CD4-positive, alpha-beta T cell treated with Interleukin-17A for 4 hours (primary cell): Measurements from ENCODE around the gene GALNT13.

Experiments used
- DNase-seq: peaks from one replicate; pipeline ENCODE4 v3.0.0-alpha.2; 2020; ENCODE audit warnings: mixed read lengths

GALNT13 gene

DNA sequence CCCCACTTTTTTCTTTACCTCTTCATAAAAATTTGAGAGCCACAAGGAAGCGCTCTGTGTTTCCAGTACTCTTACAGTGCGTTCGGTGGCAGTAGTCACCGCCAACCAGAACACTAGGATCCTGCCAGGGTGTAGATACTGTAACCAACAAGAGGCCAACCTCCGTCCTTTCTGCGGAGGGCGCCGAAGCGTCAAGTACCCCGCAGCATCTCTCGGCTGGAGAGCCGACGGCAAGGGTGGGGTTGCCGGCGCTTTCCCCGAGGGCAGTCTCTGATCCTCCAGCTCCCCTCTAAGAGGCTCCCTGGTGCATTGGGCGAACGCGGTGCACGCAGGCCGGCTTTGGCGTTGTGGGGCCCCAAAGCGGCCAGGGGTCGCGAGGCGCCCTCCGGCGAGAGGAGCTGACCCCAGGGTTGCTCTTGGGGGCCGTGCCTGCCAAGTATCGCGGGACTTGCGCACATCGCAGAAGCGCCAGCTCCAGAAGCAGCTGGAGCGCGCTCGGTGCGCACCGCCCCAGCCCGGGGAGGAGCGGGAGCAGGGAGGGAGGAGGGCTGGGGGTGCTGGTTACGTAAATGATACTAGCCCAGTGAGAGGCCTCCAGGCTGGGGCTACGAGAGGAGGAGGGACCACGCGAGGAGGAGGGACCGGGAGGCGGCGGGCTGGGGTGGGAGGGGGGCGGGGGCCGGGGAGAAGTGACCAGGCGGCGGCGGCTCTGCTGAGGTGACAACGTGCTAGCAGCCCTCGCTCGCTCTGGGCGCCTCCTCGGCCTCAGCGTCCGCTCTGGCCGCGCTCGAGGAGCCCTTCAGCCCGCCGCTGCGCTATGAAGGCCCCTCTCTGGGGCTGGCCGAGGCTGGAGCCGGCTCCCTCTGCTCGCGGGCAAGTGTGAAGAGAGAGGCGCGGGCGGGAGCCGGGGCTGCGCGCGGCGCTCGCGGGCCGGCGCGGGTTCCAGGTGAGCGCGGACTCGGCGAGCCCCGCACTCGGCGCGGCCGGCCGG is at the start of gene GALNT13:
Gene GALNT13 (plus strand): TSS at position 692 of the 991 bp plus-strand sequence.
- no peak for DNase-seq

DNA sequence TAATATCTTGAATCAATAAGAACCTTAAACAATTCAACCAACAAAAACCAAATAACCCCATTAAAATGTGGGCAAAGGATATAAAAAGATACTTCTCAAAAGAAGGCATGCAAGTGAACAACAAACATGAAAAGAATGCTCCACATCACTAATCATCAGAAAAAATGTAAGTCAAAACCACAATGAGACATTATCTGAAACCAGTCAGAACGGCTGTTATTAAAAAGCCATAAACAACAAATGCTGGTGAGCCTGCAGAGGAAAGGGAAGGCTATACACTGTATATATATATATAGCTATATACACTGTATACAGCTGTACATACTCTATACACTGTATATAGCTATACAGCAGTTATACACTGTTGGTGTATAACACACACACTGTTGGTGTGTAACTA is 47.8 kb upstream of the GALNT13 start:
- DNase-seq: no peak

DNA sequence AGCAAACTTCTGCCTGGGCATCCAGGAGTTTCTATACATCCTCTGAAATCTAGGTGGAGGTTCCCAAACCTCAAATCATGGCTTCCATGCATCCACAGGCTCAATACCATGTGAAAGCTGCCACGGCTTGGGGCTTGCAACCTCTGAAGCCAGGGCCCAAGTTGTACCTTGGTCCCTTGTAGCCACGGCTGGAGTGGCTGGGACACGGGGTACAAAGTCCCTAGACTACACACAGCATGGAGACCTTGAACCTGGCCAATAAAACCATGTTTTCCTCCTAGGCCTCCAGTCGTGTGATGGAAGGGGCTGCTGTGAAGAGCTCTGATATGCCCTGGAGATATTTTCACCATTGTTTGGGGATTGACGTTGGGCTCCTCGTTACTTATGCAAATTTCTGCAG is 43.4 kb upstream of the GALNT13 start:
- DNase-seq: no peak

DNA sequence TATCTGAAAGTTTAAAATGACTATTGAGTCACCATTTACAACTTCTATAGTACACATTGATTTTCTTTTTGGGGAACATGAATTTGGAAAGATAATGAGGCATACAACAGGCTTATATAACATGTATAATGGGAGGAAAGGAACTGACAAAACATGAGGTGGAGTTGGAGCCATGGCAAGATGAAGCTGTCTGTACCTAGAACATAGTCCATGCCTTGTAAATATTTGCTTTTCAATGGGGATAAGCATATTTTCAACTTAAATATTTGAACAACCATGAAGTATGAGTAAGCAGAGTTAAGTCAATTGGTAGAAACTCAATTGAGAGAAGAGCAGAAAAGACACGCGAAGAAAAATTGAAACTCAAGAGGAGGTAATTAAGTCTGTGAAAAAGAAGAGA is 37.1 kb upstream of the GALNT13 start:
- no peak for DNase-seq

DNA sequence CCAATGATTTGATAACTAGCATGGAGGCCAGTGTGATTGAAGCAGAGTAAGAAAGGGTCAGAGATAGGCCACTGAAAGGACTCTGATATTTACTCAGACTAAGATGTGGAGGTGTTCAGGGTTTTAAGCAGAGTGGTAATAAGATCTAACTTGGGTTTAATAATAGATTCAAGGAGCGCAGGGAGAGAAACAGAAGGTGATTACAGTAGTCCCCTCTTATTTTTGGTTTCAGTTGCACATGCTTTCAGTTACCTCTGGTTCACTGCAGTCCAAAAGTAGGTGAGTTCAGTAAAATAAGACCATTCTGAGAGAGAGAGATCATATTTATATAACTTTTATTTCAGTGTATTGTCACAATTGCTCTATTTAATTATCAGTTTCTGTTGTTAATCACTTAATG is 13.5 kb upstream of the GALNT13 start:
- no peak for DNase-seq

DNA sequence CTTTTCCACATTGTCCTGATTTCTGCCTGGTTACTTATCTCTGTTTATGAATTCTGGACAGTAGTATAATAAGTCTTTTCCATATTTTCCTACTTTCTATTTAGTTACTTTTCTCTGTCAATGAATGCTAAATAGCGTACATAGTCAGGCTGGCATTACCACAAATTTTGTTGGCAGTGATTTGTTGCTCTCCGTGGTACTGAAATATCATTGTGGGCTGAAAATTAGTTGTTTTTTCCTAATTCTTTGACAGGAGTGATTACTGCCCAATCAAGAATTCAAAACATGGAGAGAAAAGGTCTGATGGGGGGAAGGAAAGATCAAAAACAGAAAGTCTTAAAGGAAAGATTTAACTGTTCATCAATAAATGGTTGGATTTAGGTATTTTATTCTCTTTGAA is 7.7 kb upstream of the GALNT13 start:
- no peak for DNase-seq

DNA sequence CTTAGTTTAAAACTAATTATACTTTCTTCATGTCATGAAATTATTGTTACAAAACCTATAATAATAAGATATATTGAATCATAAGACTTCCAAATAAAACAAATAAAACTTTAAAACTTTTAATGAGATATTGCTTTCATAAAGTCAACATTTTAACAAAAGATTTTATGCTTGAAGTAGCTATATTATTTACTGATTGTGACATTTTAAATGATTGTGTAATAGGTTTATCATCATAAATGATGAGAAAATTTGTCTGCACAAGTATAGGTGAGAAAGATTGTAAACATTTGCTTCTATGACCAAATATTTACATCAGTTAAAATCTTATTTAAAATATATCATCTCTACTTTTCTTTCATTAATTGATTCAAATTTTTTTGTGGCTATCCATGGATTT is 5.1 kb upstream of the GALNT13 start:
- DNase-seq: no peak

DNA sequence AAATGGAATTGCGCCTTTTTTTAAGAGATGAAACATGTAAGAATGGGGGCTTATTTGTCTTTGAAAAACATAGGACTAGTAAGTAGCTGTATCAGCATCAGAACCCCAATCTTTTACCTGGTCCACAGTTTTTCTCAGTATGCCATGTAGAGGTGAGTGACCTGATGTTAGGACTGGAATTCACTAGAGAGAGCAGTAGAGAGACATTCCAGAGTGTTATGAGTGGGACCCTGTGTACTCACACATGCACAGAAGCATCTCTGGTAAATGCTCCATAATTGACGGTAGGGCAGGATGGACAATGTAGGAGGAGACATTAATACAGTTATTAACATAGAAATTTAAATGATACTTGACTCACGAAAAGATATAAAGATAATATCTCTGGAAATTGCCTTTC is 1.4 kb upstream of the GALNT13 start:
- DNase-seq: no peak

DNA sequence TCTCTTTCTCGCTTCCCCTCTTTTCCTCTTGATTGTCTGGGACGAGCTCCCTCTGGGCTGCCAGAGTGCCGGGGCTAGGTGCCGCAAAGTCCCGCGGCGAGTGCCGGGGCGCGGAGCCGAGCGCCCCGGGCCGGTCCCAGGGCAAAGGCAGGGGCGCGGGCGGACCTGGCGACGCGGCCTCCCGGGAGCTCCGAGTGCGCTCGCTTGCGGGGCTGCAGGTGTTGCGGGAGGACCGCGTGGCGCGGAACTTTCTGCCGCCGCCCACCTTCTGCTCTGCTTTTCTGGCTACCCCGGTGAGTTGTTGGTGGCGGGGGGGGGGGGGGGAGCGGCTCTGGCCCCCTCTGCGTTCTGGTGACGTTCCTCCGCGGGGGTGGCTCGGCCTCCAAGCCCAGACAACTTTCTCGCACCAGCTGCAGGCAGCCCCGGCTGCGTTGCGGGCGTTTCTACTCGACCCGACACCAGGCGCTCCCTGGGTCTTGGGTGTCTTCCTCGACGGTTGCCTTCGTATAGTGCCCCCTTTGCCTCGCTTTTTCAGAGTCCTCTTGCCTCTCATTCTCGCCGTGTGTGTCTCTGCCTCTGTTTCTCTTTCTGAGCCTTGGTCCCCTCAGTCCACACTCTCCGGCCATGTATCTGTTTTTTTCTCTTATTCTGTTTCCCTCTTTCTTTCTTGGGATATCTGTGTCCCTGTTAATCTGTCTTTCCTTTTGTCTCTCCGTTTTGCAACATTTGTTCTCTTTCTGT is 759 bp downstream of the GALNT13 start:
- DNase-seq: no peak

DNA sequence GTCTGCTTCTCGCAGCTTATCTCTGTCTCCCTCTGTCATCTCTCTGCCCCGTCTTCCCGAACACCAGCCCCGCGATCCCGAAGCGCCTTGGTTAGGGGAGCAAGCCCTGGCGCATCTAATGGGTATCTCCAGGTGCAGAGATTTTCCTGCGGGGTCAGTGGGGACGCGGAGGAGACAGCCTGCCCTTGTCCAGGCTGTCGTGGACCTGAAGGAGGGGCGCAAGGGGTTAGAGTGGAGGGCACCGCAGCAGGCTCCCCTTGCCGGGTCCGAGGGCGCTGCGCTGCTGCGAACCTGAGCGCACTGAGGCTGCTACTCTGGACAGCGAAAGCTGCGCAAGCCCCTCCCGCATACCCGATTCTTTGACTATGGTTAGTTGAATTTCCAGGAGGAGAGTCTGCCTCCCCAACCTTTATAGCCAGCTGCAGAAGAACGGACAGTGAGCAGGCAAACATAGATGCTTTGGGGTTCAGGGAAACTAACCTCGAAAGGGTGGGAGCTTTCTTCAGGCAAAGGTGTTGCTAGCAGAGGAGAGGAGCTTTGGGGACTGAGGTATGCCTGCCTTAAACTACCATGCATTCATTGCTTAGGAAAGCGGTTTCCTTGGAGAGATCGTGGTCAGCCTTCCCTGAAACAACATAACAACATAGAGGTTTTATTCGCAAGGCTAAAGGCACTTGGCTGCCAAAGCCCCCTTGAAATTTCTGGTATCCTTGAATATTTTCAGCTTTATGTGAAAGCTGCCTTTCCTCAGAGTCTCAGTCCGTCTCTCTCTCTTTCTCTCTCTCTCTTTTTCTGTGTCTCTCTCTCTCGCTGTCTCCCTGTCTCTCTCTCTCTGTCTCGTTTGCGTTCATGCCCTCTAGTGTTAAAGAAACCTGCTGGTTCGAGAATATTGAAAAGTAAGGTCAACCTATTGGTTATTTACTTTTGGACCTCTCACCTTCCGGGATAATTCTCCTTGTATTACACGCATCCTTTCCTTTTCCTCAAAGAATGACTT is 1.6 kb downstream of the GALNT13 start:
- no peak for DNase-seq

DNA sequence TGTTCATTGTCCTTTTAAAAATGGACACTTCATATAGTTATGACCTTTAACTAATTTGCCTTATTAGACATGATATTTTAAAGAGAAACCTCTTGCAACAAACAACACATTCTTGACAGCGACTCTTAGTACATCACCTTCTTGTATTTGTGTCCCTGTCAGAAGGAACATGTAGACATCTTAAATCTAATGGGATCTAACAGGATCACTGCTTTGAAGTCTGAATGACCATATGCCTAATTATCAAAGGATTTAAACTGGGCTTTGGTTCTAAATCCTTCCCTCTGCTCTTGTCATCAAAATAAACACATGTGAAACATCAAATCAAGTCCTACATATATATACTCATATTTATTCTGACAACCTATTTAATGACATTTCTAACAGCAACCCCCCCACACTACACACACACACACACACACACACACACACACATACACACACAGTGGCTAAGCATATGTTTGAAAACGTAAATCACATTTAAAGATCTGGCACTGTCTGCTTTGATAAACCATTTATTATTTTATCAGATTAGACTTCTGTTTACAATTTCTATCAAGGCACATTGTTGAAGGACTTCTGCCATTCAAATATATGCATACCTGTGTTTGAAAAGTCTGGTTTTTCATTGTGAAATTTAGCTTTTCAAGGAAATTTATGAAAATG is 4.2 kb downstream of the GALNT13 start:
- no peak for DNase-seq

DNA sequence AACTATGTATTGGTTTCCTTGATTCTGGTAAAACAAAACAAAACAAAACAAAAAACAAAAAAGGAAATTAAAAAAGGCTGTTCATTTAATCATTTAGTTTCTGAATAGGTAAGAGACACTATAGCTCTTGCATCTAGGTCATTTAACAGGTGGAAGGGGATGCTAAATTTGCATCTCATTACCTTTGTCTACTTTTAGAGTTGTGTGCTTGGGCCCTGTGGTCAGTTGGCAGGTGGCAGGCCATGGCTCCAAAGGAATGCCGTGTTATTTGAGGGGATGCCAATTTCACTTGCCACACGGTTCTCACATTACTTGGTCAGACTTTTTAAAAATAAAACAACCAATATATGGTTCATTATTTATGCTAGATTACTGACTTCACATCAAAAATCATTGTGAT is 9.2 kb downstream of the GALNT13 start:
- DNase-seq: no peak

DNA sequence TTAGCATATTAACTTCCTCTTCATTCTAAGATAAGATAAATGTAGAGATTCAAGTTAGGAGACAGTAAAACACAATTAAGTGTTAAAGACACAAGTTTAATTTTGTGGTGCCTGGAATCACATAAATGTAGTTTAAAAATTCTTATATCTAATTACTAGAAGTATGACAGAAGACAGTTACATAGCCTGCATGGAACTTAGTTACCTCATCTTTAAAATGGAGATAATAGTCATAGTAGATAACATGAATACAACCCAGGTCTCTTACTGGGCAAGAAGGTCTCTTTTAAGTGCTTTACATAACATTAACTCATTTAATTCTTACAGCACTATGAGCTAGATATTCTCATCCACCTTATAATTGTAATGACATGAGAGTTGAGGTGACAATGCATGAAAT is 15.1 kb downstream of the GALNT13 start:
- no peak for DNase-seq

DNA sequence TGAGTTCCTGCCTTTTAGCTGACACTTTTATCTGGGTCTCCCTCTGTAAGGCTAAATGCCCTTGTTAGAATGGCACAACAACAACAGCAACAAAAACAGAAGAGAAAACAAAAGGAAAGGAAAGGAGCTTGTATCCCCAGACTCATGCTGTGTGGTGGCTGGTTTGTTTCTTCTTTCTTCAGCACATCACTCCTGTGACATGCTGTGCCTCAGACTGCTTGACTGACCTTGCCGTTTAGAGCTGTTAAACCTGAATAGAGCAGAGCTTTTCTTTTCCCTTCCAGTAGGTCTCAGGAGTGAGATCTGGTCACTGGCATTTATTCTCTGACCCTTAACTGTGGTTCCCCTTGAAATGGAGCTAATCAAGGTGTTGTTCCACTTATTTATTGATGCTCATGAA is 18.9 kb downstream of the GALNT13 start:
- no peak for DNase-seq

DNA sequence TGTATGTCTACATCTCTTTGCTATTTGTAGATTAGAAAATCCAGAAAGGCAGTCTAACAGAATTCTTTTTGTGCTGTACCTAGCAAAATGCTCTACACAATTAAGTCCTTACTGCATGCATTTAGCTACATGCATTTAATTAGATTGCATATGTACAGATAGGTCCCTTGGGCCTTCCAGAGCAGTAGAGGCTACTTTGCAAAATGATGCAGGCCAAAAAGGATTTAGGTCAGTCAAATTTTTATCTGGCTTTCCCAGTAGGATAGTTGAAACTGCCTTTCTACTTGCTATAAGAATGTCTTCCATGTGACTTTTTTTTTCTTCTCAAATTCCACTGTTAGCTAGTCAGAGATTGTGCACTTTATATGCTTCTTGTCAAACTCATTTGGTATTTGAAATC is 19.3 kb downstream of the GALNT13 start:
- no peak for DNase-seq

DNA sequence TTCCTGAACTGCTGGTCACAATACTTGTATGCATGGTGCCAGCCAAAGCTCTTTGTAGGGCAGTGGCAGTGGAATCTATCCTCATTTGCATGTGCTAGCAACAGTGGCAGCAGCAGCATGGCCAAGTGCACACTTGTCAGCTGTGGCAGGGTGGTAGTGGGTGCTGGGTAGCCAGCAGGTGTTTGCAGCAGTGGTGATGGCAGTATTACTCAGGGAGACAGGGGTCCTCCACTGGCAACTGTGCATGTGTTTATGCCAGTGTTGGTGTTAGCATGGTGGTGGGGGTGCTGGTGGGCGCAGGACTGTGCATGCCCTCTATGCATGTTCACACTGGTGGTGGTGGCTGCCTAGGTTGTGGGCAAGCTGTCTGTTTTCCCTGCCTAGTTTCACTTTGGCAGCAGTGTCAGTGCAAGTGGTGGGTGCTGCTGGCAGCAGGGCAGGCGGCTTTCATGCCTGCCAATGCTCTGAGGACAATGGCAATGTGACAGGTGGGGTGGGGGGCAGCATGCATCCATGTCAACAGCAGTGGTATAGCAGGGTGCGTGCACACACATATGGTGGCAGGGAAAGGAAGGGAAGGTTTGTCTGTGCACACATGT is 41.2 kb downstream of the GALNT13 start:
- DNase-seq: no peak

DNA sequence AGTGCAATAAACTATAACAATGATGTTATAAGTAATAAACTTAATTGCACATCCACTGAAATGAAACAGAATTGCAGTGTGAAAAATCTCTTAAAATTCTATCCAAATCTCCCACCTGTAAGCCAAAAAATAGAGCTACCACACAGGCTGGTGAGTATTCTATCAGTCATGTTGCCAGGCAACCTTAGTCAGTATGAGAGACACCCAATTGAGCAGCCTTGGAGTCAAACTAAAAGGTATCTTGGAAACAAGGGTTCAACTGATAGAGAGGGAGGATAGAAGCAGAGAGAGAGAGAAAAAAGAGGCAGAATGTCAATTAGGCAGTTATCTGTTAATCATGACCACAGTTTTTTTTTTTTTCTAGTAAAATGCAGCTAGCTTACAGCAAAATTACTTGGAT is 45.8 kb downstream of the GALNT13 start:
- no peak for DNase-seq

DNA sequence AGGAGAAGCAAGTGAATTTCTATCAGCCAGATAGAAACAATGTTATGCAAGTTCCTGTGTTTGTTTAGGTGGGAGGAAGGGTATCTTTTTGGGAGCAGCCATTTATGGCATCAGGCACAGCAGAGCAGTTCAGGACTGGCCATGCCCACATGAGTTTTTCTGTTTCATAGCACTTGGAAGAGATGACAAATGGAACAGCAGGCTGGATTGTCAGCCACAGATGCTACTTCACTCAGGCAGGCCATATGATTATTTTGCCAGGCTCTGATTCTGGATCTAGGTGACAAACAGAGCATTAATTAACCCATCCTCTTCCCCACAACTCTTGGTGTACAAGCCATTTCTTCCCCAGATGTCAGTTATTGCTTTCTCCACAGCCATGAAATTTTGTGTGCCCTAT is 63.8 kb downstream of the GALNT13 start:
- no peak for DNase-seq

DNA sequence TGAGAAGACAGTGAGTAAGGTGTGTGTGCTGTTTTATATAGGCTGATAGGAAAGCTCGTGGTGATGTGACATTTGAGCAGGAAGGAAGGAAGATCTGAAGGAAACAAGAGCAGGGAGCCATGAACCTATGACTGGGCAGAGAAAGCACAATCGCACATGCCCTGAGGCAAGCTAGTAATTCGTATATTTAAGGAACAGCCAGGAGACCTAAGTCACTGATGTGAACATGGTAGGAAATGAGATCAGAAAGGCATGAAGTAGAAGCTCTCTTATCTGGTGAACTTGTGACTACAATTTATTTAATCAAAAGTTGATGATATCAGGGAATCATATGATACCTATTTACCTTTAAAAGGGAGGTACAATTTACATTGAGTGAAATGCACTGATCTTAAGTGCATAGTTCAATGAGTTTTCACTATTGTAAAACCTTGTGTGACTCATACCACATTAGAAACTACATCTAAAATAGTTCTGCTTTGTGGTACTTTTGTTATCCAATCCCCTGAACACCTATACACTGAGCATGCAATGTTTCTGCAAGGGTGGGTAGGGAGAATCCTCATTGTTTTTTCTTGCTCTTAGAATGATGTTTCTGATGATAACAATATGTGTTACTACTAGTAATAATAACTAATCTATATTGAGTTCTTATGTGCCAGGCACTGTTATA is 67.5 kb downstream of the GALNT13 start:
- DNase-seq: no peak

DNA sequence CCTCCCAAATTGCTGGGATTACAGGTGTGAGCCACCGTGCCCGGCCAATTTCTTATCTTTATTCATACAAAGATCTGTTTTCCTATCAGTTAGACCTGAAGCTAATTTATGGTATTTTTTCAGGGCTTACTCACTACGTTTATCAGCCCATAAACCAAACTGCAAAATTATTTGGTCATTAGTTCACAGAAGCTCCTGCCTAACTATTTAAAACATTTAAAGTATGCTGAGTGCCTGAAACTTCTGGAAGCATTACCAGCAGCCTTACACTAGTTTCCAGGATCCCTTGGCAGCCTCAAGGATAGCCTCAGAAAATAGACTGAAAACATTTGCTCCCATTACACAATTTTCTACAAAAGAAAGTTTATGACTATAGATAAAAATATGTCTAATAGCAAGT is 68.8 kb downstream of the GALNT13 start:
- DNase-seq: no peak

DNA sequence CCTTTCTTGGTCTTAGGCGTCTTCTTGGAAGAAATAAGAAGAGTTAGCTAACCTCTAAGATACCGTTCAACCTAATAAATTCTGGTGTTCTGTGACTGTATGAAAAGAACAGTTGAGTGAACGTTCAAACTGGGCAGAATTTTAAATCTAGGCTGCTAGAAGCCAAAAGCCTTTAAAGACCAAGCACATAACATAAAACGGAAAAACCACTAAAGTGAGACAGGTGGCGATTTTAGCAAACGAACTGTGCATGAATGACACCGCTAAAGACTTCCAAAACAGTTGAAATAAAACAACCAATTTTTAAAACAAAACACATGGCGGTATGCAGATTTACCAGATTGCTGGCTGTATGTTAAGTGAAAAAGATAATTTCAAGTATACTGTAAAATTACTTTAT is 73.1 kb downstream of the GALNT13 start:
- DNase-seq: no peak
